Measurements from ENCODE around the gene NAT14.

The NAT14 gene

DNA sequence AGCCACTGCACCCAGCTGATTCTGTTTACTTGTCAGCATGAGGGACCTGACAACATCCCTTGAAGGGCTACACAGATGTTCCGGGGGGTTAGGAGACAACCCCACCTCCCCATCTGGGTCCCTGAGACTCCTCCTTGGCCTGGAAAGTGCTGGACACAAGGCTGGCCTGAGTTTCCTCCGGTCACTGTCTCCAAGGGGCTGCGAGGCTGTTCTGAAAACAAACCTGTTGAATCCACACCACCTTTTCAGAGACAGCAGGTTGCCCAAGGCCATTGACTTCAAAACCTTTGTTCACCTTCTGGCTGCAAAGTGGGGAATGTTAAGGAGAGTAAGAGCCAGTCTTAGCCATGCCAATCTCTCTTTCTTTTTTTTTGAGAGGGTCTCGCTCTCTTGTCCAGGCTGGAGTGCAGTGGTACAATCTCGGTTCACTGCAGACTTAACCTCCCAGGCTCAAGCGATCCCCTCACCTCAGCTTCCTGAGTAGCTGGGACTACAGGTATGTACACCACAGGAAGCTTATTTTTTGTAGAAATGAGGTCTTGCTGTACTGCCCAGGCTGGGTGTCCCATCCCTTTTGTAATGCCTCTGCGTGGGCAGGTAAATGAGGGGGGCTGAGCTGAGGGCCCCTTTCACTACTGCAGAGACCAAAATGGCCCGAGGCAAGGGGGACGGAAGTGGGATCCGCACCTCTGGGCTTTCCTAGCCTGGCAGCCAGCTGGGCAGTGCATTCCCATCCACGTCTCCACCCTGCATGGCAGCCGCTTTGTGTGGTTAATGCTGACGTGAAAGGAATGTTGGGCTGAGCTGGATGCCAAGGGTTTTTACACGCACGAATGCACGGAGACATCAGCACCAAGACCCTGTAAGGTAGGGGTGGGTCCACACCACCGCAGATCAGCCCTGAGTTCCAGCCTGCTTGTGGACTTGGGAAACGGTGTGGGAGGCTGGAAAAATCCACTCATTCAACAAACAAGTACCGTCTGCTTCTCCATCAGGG, 10.4 kb upstream of the NAT14 start:
- H3K9ac ChIP-seq (ENCODE audit: low read depth, low read length), result no peak overlapping the region

DNA sequence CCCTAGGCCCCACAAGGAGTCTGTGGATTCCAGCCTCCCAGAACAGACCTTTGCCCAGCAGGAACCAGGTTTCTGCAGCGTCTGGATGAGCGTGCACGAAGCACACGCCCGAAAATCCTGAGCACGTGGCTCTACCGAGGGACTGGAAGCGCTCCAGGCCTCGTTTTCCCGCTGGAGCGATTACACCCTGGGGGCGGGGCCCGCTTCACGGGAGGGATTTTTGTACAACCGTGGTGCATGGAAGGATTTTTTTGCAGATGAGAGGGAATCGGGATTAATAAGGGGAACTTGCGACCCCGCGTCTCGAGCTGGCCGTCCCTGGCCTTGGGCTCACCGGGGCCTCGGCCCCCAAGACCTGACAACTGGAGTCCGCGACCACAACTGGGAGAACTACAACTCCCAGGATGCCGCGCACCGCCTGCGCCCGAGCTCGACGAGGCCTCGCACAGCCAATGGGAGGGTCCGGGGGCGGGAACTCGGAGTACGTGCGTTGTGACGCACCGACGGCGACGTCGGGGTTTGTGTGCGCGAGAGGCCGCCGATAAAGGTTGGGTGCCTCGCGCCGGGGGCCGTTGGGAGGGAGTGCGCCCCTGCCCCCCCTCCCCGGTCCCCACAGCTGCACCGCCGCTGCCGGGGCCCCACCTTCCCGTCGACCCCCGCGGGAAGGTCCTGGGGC, 8.8 kb upstream of the NAT14 start, which contains the start of gene ZNF628:
Gene ZNF628, plus strand, starts transcription at position 518 of the 676 bp plus-strand sequence. CDS start 3,294 bp downstream, outside the sequence.
- H3K27ac ChIP-seq (ENCODE audit: low read depth, low read length), result peak within 1 kb of the TSS; percentile 90; the same call in 1 of the 2 replicates
- H3K36me3 ChIP-seq (ENCODE audit: insufficient read depth, low read length), result no peaks in the 10 kb centered on the region
- no peaks in the 10 kb centered on the region for H3K9me3 ChIP-seq (ENCODE audit: insufficient read depth, low read depth, low read length)
- WGBS, result 2% methylated on average over 52 of the region's 61 CpGs
- peaks cover 11% of the 10 kb centered on the region for H3K4me1 ChIP-seq (ENCODE audit: insufficient read depth, low read length)
- no peaks in the 10 kb centered on the region for H3K27me3 ChIP-seq (ENCODE audit: insufficient read depth, low read length)
- peak within 1 kb of the TSS; percentile 64 for H3K4me3 ChIP-seq (ENCODE audit: low read length)
- H3K9ac ChIP-seq (ENCODE audit: low read depth, low read length), result peak within 1 kb of the TSS; percentile 51

More for the DNA sequence above, 10.4 kb upstream of the NAT14 start:
- Histone ChIP-seq H3K9me3 (ENCODE audit: insufficient read depth, low read depth, low read length) (no peaks in the 10 kb centered on the region), H3K27me3 (ENCODE audit: insufficient read depth, low read length) (no peaks in the 10 kb centered on the region), H3K4me3 (ENCODE audit: low read length) (no peak overlapping the region), H3K4me1 (ENCODE audit: insufficient read depth, low read length) (peaks cover 11% of the 10 kb centered on the region), H3K27ac (ENCODE audit: low read depth, low read length) (peak overlapping the region; percentile 41; the same call in 1 of the 2 replicates), H3K36me3 (ENCODE audit: insufficient read depth, low read length) (no peaks in the 10 kb centered on the region)
- WGBS, result 90% methylated on average over 19 of the region's 19 CpGs

DNA sequence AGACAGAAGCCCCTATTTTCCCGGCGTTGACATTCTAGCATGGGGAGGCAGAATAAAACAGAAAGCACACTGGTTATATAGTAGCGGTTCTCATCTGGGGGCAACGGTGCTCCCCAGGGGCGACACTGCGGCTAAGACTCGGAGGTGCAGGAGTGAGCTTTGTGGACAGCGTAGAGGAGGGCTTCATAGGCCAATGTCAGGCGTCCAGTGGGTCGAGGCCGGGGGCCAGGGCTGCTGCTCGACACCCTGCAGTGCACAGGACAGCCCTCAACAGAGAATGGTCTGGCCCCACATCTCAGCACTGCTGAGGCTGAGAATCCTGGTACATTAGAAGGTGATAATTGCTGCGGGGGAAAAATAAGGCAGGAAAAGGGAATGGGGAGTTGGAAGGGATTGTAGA, 7.1 kb upstream of the NAT14 start:
- H3K27ac ChIP-seq (ENCODE audit: low read depth, low read length), result no peak overlapping the region
- H3K9ac ChIP-seq (ENCODE audit: low read depth, low read length), result no peak overlapping the region
- 0 out of 2 replicates have a peak overlapping the region, but pooled peaks have one; percentile 64 for H3K4me3 ChIP-seq (ENCODE audit: low read length)
- H3K4me1 ChIP-seq (ENCODE audit: insufficient read depth, low read length), result peaks cover 11% of the 10 kb centered on the region
- no peaks in the 10 kb centered on the region for H3K36me3 ChIP-seq (ENCODE audit: insufficient read depth, low read length)
- H3K27me3 ChIP-seq (ENCODE audit: insufficient read depth, low read length), result no peaks in the 10 kb centered on the region
- H3K9me3 ChIP-seq (ENCODE audit: insufficient read depth, low read depth, low read length), result no peaks in the 10 kb centered on the region
- WGBS, result 88% methylated on average over 13 of the region's 13 CpGs

GRCh38 chr19:55478364-55478763, 6.6 kb upstream of the NAT14 start:
- Histone ChIP-seq H3K36me3 (ENCODE audit: insufficient read depth, low read length) (no peaks in the 10 kb centered on the region), H3K4me3 (ENCODE audit: low read length) (no peak overlapping the region), H3K27me3 (ENCODE audit: insufficient read depth, low read length) (no peaks in the 10 kb centered on the region), H3K9ac (ENCODE audit: low read depth, low read length) (no peak overlapping the region), H3K9me3 (ENCODE audit: insufficient read depth, low read depth, low read length) (no peaks in the 10 kb centered on the region), H3K27ac (ENCODE audit: low read depth, low read length) (no peak overlapping the region), H3K4me1 (ENCODE audit: insufficient read depth, low read length) (peaks cover 7% of the 10 kb centered on the region)
- WGBS, result 89% methylated on average over 12 of the region's 12 CpGs

DNA sequence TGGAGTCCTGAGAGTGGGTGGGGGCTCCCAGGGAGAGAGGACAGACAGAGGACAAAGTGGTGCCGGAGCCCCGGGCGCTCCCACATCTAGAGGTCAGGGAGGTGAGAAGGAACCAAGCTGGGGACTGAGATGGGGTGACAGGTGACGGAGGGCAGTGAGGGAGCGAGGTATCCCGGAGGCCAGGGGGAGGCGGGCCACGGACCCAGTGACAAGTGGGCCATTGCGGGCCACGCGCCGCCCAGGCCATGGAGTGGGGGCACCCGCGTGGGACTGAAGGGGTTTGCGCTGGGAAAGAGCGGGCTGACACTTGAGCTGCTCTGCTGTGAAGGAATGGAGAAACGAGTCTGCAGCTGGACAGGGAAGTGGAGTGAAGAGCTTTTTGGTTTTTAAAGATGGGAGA, 5.9 kb upstream of the NAT14 start:
- Histone ChIP-seq H3K4me1 (ENCODE audit: insufficient read depth, low read length) (peaks cover 8% of the 10 kb centered on the region; the same call in 1 of the 2 replicates), H3K9me3 (ENCODE audit: insufficient read depth, low read depth, low read length) (no peaks in the 10 kb centered on the region), H3K4me3 (ENCODE audit: low read length) (no peak overlapping the region), H3K27me3 (ENCODE audit: insufficient read depth, low read length) (no peaks in the 10 kb centered on the region), H3K27ac (ENCODE audit: low read depth, low read length) (no peak overlapping the region), H3K36me3 (ENCODE audit: insufficient read depth, low read length) (no peaks in the 10 kb centered on the region), H3K9ac (ENCODE audit: low read depth, low read length) (no peak overlapping the region)
- WGBS, result 93% methylated on average over 17 of the region's 17 CpGs

DNA sequence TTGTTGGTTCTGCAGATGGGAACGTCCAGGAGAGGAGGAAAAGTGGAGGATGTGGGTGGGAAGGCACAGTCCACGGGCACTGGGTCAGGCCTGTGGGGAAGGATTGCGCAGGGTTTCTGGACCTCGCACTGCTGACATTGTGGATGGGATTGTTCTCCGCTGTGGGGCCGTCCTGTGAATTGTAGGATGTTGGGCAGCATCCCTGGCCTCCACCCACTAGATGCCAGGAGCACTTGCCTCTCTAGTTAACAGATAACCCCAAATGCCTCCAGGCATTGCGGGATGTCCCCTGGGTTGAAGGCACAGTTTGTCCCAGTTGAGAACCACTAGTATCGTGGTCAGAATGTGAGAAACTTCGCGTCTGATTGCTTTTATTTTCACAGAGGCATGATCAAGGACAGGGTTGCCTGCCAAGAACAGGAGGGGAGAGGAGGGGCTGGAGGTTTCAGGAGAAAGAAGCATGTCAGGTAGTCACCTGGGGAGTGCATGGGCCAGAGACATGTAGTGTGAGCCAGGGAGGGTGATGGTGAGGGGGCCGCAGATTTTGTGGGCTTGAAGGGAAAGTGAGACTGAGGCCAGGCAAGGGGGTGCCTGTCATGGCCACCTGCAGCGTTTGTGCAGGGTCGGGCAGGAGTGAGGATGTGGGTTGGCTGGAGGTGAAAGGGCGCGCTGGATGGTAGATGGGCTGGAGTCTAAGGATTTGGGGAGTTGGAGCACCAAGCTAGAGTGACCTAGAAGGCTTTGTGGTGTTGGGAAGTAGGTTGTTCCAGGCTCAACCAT, 5.3 kb upstream of the NAT14 start:
- Histone ChIP-seq H3K36me3 (ENCODE audit: insufficient read depth, low read length) (no peaks in the 10 kb centered on the region), H3K9ac (ENCODE audit: low read depth, low read length) (no peak overlapping the region), H3K4me3 (ENCODE audit: low read length) (no peak overlapping the region), H3K4me1 (ENCODE audit: insufficient read depth, low read length) (peaks cover 9% of the 10 kb centered on the region; the same call in 1 of the 2 replicates), H3K27ac (ENCODE audit: low read depth, low read length) (no peak overlapping the region), H3K27me3 (ENCODE audit: insufficient read depth, low read length) (no peaks in the 10 kb centered on the region), H3K9me3 (ENCODE audit: insufficient read depth, low read depth, low read length) (no peaks in the 10 kb centered on the region)
- 94% methylated on average over 14 of the region's 15 CpGs for WGBS

DNA sequence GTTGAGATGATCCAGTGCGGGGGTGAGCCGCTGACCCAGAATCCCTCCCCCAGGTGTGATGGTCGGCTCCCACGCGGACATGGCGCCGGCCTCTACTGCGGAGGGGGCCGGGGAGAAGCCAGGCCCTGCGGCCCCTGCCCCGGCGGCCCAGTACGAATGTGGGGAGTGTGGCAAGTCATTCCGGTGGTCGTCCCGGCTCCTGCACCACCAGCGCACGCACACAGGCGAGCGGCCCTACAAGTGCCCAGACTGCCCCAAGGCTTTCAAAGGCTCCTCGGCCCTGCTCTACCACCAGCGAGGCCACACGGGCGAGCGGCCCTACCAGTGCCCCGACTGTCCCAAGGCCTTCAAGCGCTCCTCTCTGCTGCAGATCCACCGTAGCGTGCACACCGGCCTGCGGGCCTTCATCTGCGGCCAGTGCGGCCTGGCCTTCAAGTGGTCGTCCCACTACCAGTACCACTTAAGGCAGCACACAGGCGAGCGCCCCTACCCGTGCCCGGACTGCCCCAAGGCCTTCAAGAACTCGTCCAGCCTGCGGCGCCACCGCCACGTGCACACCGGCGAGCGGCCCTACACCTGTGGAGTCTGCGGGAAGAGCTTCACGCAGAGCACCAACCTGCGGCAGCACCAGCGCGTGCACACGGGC, 3.7 kb upstream of the NAT14 start:
- H3K4me1 ChIP-seq (ENCODE audit: insufficient read depth, low read length), result peaks cover 8% of the 10 kb centered on the region; the same call in 1 of the 2 replicates
- no peaks in the 10 kb centered on the region for H3K27me3 ChIP-seq (ENCODE audit: insufficient read depth, low read length)
- no peaks in the 10 kb centered on the region for H3K36me3 ChIP-seq (ENCODE audit: insufficient read depth, low read length)
- no peaks in the 10 kb centered on the region for H3K9me3 ChIP-seq (ENCODE audit: insufficient read depth, low read depth, low read length)
- no peak overlapping the region; the same call in 1 of the 2 replicates for H3K9ac ChIP-seq (ENCODE audit: low read depth, low read length)
- no peak overlapping the region for H3K27ac ChIP-seq (ENCODE audit: low read depth, low read length)
- 91% methylated on average over 52 of the region's 52 CpGs for WGBS
- no peak overlapping the region for H3K4me3 ChIP-seq (ENCODE audit: low read length)

DNA sequence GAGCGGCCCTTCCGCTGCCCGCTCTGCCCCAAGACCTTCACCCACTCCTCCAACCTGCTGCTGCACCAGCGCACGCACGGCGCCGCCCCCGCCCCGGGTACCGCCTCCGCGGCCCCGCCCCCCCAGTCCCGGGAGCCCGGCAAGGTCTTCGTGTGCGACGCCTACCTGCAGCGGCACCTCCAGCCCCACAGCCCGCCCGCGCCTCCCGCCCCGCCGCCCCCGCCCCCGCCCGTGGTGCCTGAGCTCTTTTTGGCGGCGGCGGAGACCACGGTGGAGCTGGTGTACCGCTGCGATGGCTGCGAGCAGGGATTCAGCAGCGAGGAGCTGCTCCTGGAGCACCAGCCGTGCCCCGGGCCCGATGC, 3.2 kb upstream of the NAT14 start:
- H3K36me3 ChIP-seq (ENCODE audit: insufficient read depth, low read length), result no peaks in the 10 kb centered on the region
- H3K27me3 ChIP-seq (ENCODE audit: insufficient read depth, low read length), result no peaks in the 10 kb centered on the region
- no peak overlapping the region for H3K4me3 ChIP-seq (ENCODE audit: low read length)
- H3K4me1 ChIP-seq (ENCODE audit: insufficient read depth, low read length), result peaks cover 8% of the 10 kb centered on the region; the same call in 1 of the 2 replicates
- H3K9ac ChIP-seq (ENCODE audit: low read depth, low read length), result no peak overlapping the region
- 77% methylated on average over 40 of the region's 40 CpGs for WGBS
- H3K27ac ChIP-seq (ENCODE audit: low read depth, low read length), result no peak overlapping the region
- H3K9me3 ChIP-seq (ENCODE audit: insufficient read depth, low read depth, low read length), result no peaks in the 10 kb centered on the region

- Histone ChIP-seq H3K9me3 (ENCODE audit: insufficient read depth, low read depth, low read length) (no peaks in the 10 kb centered on the region), H3K27me3 (ENCODE audit: insufficient read depth, low read length) (no peaks in the 10 kb centered on the region), H3K4me3 (ENCODE audit: low read length) (no peak overlapping the region), H3K27ac (ENCODE audit: low read depth, low read length) (no peak overlapping the region), H3K9ac (ENCODE audit: low read depth, low read length) (no peak overlapping the region), H3K4me1 (ENCODE audit: insufficient read depth, low read length) (peaks cover 14% of the 10 kb centered on the region), H3K36me3 (ENCODE audit: insufficient read depth, low read length) (no peaks in the 10 kb centered on the region)
- WGBS, result 91% methylated on average over 83 of the region's 83 CpGs
Measured at GRCh38 chr19:55482156-55482961, 2.6 kb upstream of the NAT14 start.
